Prostate gland (tissue), 2 donors: Measurements from ENCODE around the gene RASGRP4.

Source experiments
- CTCF ChIP-seq, 4 experiments: fragments of 200-600 bp in 2 of 4; fragments of 450-650 bp in 2 of 4; sonication (generic) in 2 of 4; IDR thresholded peaks; 1 replicate in 3 of 4; 2 replicates in 1 of 4; pipeline ENCODE4 v1.5.1; 2016 to 2019; ENCODE audit warnings: antibody characterized with exemption in 4 of 4, mild to moderate bottlenecking in 2 of 4, moderate library complexity in 2 of 4
- POLR2A ChIP-seq: fragments of 450-650 bp; IDR thresholded peaks from one replicate; pipeline ENCODE4 v1.6.1; 2016; ENCODE audit warnings: antibody characterized with exemption, mild to moderate bottlenecking

GRCh38 chr19:38440592-38440991 lies 14.6 kb upstream of the RASGRP4 start:
- TF ChIP-seq CTCF (IDR thresholded peaks at IDR 0.05): no peak
- no peak for TF ChIP-seq POLR2A
